Measurements from ENCODE around the gene C1orf94. TPM values are rescaled to one million over a fixed set of nuclear protein-coding genes. Genes with fewer than 3 reads are reported as not detected.

Gene C1orf94
- total RNA-seq, 1 experiment from 2014 or later, result not detected

DNA sequence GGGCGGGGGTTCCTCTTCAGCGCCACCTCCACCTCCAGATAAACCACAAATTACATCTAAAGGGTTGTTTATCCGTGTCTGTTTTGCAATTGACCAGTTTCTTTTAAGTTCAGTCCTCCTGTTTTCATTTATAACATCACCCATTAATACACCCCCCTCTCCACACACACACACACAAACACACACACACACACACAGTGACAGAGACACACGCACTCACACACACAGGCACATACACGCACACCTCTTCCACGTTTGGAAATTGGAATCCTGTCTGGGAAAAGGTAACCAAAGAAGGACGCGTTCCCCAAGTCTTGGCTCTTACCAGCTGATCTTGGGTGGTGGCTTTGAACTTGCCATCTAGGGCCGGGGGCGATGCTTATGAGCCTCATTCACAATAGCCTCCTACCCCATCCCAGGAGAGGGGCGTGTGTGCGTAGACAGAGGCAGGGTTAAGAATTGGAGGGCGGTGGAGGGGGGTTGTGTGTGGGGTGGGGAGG, 11.2 kb upstream of the C1orf94 start:
- ChIA-PET POLR2A (no interaction called here), CTCF (no interaction called here)
- no peak overlapping the region for H3K27ac ChIP-seq (ENCODE audit: low read length)
- peaks cover 5% of the 10 kb centered on the region for H3K27me3 ChIP-seq (ENCODE audit: control insufficient read depth, insufficient read depth, low read length)
- H3K36me3 ChIP-seq (ENCODE audit: control insufficient read depth, insufficient read depth, low read length), result no peaks in the 10 kb centered on the region
- no peak for DNase-seq (ENCODE audit: low read depth, low spot score)
- H3K9me3 ChIP-seq (ENCODE audit: control insufficient read depth, insufficient read depth, low read depth, low read length), result no peaks in the 10 kb centered on the region
- no peak overlapping the region for H3K4me3 ChIP-seq (ENCODE audit: low read depth in 2 of 2, low read length in 2 of 2)
- intact Hi-C loops (cut with micrococcal nuclease; ENCODE audit: unreplicated experiment), result no loop called here
- no TSS peak for BruUV-seq (replicated peaks)
- in situ Hi-C loops (cut with HindIII; ENCODE audit: low pct_unique_long_range_greater_than_20kb, low sequenced_read_pairs), result no loop called here
- H3K4me1 ChIP-seq (ENCODE audit: control insufficient read depth, insufficient read depth, low read length), result no peaks in the 10 kb centered on the region
- TF ChIP-seq, protein P1, sequence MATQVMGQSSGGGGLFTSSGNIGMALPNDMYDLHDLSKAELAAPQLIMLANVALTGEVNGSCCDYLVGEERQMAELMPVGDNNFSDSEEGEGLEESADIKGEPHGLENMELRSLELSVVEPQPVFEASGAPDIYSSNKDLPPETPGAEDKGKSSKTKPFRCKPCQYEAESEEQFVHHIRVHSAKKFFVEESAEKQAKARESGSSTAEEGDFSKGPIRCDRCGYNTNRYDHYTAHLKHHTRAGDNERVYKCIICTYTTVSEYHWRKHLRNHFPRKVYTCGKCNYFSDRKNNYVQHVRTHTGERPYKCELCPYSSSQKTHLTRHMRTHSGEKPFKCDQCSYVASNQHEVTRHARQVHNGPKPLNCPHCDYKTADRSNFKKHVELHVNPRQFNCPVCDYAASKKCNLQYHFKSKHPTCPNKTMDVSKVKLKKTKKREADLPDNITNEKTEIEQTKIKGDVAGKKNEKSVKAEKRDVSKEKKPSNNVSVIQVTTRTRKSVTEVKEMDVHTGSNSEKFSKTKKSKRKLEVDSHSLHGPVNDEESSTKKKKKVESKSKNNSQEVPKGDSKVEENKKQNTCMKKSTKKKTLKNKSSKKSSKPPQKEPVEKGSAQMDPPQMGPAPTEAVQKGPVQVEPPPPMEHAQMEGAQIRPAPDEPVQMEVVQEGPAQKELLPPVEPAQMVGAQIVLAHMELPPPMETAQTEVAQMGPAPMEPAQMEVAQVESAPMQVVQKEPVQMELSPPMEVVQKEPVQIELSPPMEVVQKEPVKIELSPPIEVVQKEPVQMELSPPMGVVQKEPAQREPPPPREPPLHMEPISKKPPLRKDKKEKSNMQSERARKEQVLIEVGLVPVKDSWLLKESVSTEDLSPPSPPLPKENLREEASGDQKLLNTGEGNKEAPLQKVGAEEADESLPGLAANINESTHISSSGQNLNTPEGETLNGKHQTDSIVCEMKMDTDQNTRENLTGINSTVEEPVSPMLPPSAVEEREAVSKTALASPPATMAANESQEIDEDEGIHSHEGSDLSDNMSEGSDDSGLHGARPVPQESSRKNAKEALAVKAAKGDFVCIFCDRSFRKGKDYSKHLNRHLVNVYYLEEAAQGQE (IDR thresholded peaks at IDR 0.05; ENCODE audit: insufficient read depth in 1 of 2, low read depth in 2 of 2, low read length in 1 of 2), result no peak
- no peak for TF ChIP-seq SIN3A (IDR thresholded peaks at IDR 0.05; ENCODE audit: borderline replicate concordance, insufficient read depth, low read depth, low read length)
- no peak for ATAC-seq

- no peak for DNase-seq (ENCODE audit: low read depth, low spot score)
- H3K27ac ChIP-seq (ENCODE audit: low read length), result no peak overlapping the region
- TF ChIP-seq, protein P1 (IDR thresholded peaks at IDR 0.05; ENCODE audit: insufficient read depth in 1 of 2, low read depth in 2 of 2, low read length in 1 of 2), result no peak
- TF ChIP-seq CTCF (IDR thresholded peaks at IDR 0.05), result no peak
- TF ChIP-seq POLR2AphosphoS5 (IDR thresholded peaks at IDR 0.05; ENCODE audit: low read depth, low read length), result no peak
- no peak for TF ChIP-seq TCF7L2 (IDR thresholded peaks at IDR 0.05; ENCODE audit: low read depth, low read length)
- no peak for TF ChIP-seq SIN3A (IDR thresholded peaks at IDR 0.05; ENCODE audit: borderline replicate concordance, insufficient read depth, low read depth, low read length)
- no peak overlapping the region for H3K4me3 ChIP-seq (ENCODE audit: low read depth in 2 of 2, low read length in 2 of 2)
- H3K27me3 ChIP-seq (ENCODE audit: control insufficient read depth, insufficient read depth, low read length), result peaks cover 2% of the 10 kb centered on the region; the same call in 1 of the 2 replicates
- in situ Hi-C loops (cut with HindIII; ENCODE audit: low pct_unique_long_range_greater_than_20kb, low sequenced_read_pairs) (no loop called here), intact Hi-C loops (cut with micrococcal nuclease; ENCODE audit: unreplicated experiment) (no loop called here)
- ChIA-PET CTCF (no interaction called here), POLR2A (no interaction called here)
- no peaks in the 10 kb centered on the region for H3K9me3 ChIP-seq (ENCODE audit: control insufficient read depth, insufficient read depth, low read depth, low read length)
- BruUV-seq (replicated peaks), result no TSS peak
- no peak for ATAC-seq
- no peaks in the 10 kb centered on the region for H3K36me3 ChIP-seq (ENCODE audit: control insufficient read depth, insufficient read depth, low read length)
- H3K4me1 ChIP-seq (ENCODE audit: control insufficient read depth, insufficient read depth, low read length), result no peaks in the 10 kb centered on the region
Measured at GRCh38 chr1:34166191-34166624, 10.5 kb upstream of the C1orf94 start.
